ENCODE results near the gene SLC30A2. TPM values are rescaled to one million over a fixed set of nuclear protein-coding genes. Genes with fewer than 3 reads are reported as not detected.

SLC30A2 gene
- total and polyA plus RNA-seq, 4 donors, result 0.11 to 0.26 (median 0.19) TPM; not detected in 1

Small RNA genes within 50 kb of the gene (small RNA-seq; reads per million reads assigned to genes)
- not detected for gene RF00283 (ENCODE audit: low replicate concordance)
- gene RF00492 (ENCODE audit: low replicate concordance), result not detected

Other genes starting within 250 kb of the SLC30A2 start
- gene SELENON, start 245.9 kb downstream of the SLC30A2 start, total RNA-seq, result 10 to 100 TPM; 20.5 to 58.0 TPM
- 100 to 1,000 TPM; 141 to 163 TPM for gene SELENON, start 245.9 kb downstream of the SLC30A2 start, polyA plus RNA-seq (ENCODE audit: insufficient read length in 2 of 2)
- 10 to 100 TPM; 48.6 to 78.9 TPM for gene MTFR1L, start 226.2 kb downstream of the SLC30A2 start, total RNA-seq
- gene MTFR1L, start 226.2 kb downstream of the SLC30A2 start, polyA plus RNA-seq (ENCODE audit: insufficient read length in 2 of 2), result 100 to 1,000 TPM; 120 to 132 TPM
- 1 to 10 TPM; 1.8 to 2.3 TPM for gene AUNIP, start 186.7 kb downstream of the SLC30A2 start, total RNA-seq
- gene AUNIP, start 186.7 kb downstream of the SLC30A2 start, polyA plus RNA-seq (ENCODE audit: insufficient read length in 2 of 2), result 1 to 10 TPM; 2.2 to 3.9 TPM
- 1 to 10 TPM; 7.6 to 10.0 TPM for gene PAQR7, start 170.4 kb downstream of the SLC30A2 start, total RNA-seq
- gene PAQR7, start 170.4 kb downstream of the SLC30A2 start, polyA plus RNA-seq (ENCODE audit: insufficient read length in 2 of 2), result 10 to 100 TPM; 15.2 to 18.8 TPM
- 100 to 1,000 TPM; 258 to 645 TPM for gene STMN1, start 139.7 kb downstream of the SLC30A2 start, total RNA-seq
- gene STMN1, start 139.7 kb downstream of the SLC30A2 start, polyA plus RNA-seq (ENCODE audit: insufficient read length in 2 of 2), result 1,000 to 10,000 TPM; 1,353 to 1,551 TPM
- gene PAFAH2, start 48.1 kb downstream of the SLC30A2 start, total RNA-seq, result 10 to 100 TPM in 1 of 2 donors, 1 to 10 TPM in 1; 6.6 to 11.1 TPM
- gene PAFAH2, start 48.1 kb downstream of the SLC30A2 start, polyA plus RNA-seq (ENCODE audit: insufficient read length in 2 of 2), result 1 to 10 TPM; 6.8 to 9.5 TPM
- gene EXTL1, start 24.3 kb downstream of the SLC30A2 start, total RNA-seq, result 1 to 10 TPM; 2.3 to 3.0 TPM
- gene EXTL1, start 24.3 kb downstream of the SLC30A2 start, polyA plus RNA-seq (ENCODE audit: insufficient read length in 2 of 2), result 10 to 100 TPM; 12.9 to 14.8 TPM
- gene TRIM63, start 21.5 kb upstream of the SLC30A2 start, total RNA-seq, result not detected
- gene TRIM63, start 21.5 kb upstream of the SLC30A2 start, polyA plus RNA-seq (ENCODE audit: insufficient read length in 2 of 2), result not detected
- 10 to 100 TPM; 15.1 to 24.8 TPM for gene PDIK1L, start 65.7 kb upstream of the SLC30A2 start, total RNA-seq
- 10 to 100 TPM; 21.6 to 28.8 TPM for gene PDIK1L, start 65.7 kb upstream of the SLC30A2 start, polyA plus RNA-seq (ENCODE audit: insufficient read length in 2 of 2)
- gene FAM110D, start 113.0 kb upstream of the SLC30A2 start, total RNA-seq, result 1 to 10 TPM in 1 of 2 donors, under 1 TPM in 1; 0.10 to 1.7 TPM
- gene FAM110D, start 113.0 kb upstream of the SLC30A2 start, polyA plus RNA-seq (ENCODE audit: insufficient read length in 2 of 2), result 1 to 10 TPM; 1.3 to 1.8 TPM
- gene C1orf232, start 122.8 kb upstream of the SLC30A2 start, total RNA-seq, result under 1 TPM in 1 of 2 donors, not detected in 1; 0.50 TPM
- gene C1orf232, start 122.8 kb upstream of the SLC30A2 start, polyA plus RNA-seq (ENCODE audit: insufficient read length in 2 of 2), result 1 to 10 TPM; 1.1 to 1.4 TPM
- gene ZNF593, start 123.8 kb upstream of the SLC30A2 start, total RNA-seq, result 10 to 100 TPM in 1 of 2 donors, 1 to 10 TPM in 1; 9.3 to 17.6 TPM
- 10 to 100 TPM; 17.3 to 21.1 TPM for gene ZNF593, start 123.8 kb upstream of the SLC30A2 start, polyA plus RNA-seq (ENCODE audit: insufficient read length in 2 of 2)
- not detected for gene ZNF593OS, start 125.7 kb upstream of the SLC30A2 start, total RNA-seq
- 1 to 10 TPM; 2.3 to 2.7 TPM for gene ZNF593OS, start 125.7 kb upstream of the SLC30A2 start, polyA plus RNA-seq (ENCODE audit: insufficient read length in 2 of 2)
- gene CNKSR1, start 131.4 kb upstream of the SLC30A2 start, total RNA-seq, result 1 to 10 TPM; 1.8 to 2.0 TPM
- gene CNKSR1, start 131.4 kb upstream of the SLC30A2 start, polyA plus RNA-seq (ENCODE audit: insufficient read length in 2 of 2), result 10 to 100 TPM in 1 of 2 donors, 1 to 10 TPM in 1; 6.1 to 11.2 TPM
- gene CATSPER4, start 144.5 kb upstream of the SLC30A2 start, total RNA-seq, result under 1 TPM in 1 of 2 donors, not detected in 1; 0.11 TPM
- under 1 TPM in 1 of 2 donors, not detected in 1; 0.14 TPM for gene CATSPER4, start 144.5 kb upstream of the SLC30A2 start, polyA plus RNA-seq (ENCODE audit: insufficient read length in 2 of 2)
- gene CEP85, start 188.1 kb upstream of the SLC30A2 start, total RNA-seq, result 10 to 100 TPM; 14.7 to 16.1 TPM
- 10 to 100 TPM; 17.3 to 20.3 TPM for gene CEP85, start 188.1 kb upstream of the SLC30A2 start, polyA plus RNA-seq (ENCODE audit: insufficient read length in 2 of 2)
- gene SH3BGRL3, start 234.0 kb upstream of the SLC30A2 start, total RNA-seq, result 10 to 100 TPM; 12.4 to 44.7 TPM
- gene SH3BGRL3, start 234.0 kb upstream of the SLC30A2 start, polyA plus RNA-seq (ENCODE audit: insufficient read length in 2 of 2), result 100 to 1,000 TPM; 226 to 228 TPM

All from spinal cord (tissue), 4 donors.